HS-27A (cell line): ENCODE measurements around the gene HASPIN.

Source experiments
- DNase-seq: peaks from one replicate; pipeline ENCODE4 v3.0.0-alpha.2; 2012; ENCODE audit warnings: low read depth, missing footprints

The HASPIN gene

DNA sequence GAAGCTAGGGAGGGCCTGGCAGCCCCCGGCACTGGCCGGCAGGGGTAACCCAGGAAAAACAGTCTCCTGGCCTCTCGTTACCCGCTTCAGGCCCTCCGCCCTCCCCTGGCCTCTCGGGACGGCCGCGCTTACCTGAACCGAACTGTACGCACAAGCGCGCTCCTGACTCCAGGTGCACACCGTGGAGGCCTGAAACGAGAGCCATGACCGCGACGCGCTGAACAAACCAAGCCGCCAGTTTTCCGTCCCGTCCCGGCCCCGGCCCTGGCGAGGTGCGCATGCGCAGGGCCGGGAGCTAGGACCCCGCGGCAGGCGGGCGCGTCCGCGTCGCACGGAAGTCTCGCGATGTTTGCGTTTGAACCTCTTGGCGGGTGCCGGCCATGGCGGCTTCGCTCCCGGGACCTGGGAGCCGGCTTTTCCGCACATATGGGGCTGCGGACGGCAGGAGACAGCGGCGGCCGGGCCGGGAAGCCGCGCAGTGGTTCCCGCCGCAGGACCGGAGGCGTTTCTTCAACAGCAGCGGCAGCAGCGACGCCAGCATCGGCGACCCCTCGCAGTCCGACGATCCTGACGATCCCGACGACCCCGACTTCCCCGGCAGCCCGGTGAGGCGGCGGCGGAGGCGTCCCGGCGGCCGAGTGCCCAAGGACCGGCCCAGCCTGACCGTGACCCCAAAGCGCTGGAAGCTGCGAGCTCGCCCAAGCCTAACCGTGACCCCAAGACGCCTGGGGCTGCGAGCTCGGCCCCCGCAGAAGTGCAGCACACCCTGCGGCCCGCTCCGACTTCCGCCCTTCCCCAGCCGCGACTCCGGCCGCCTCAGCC lies at the start of gene HASPIN:
Gene HASPIN, plus strand, starts transcription at position 348 of the 822 bp plus-strand sequence. Its CDS starts 33 bp downstream, at position 381.
- DNase-seq = peak; percentile 60

DNA sequence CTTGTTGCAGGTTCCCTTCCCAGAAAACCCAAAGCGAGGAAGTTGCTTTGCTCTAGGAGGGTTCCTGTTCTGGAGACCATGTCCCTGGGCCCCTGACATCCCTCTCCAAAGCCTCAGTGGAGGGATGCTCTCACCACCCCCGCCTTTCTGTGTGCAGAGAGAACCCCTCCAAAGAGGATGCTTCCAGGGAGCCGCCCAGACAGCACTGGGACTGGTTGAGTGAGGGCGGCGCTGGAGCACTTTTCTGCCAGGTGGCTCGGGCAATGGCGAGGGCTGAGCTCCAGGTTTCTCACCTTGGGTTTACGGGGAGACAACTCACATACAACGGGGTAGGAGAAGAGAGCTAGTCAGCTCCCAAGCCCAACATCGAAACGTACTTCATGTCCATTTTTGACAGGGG lies 47.8 kb upstream of the HASPIN start:
- DNase-seq = no peak

DNA sequence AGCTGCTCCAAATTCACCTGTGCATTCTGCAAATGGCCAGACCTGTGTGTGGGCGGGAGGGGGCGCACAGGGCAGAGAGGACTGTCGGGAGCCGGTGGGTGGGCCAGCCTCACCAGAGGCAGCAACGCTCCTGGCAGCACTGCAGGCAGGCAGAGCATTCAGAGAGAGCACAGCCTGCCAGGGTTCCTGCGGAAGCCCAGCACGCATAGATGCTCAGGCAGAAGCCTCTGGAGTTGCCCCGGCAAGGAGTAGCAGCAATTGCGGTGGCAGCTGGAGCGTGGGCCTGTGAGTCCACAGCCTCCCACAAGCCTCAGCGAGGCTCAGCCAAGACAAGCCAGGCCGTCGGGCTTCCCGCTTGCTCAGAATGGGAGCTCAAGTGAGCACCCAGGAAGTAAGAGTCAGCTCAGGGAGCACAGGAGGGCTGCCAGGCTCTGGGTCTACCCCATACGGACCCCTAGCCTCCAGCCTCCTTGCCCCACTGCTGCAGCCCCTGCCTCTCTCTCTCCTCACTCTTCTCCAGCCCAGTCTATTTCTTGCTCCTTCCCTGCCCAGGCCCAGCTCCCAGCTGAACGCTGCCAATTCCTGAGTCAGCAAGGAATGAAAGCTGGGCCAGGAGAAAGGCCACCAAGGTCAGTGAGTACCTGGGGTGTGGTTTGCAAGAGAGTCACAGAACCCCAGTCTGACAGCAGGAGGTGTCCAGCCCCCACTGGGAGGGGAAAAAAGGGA lies 45.4 kb upstream of the HASPIN start:
- DNase-seq = no peak

DNA sequence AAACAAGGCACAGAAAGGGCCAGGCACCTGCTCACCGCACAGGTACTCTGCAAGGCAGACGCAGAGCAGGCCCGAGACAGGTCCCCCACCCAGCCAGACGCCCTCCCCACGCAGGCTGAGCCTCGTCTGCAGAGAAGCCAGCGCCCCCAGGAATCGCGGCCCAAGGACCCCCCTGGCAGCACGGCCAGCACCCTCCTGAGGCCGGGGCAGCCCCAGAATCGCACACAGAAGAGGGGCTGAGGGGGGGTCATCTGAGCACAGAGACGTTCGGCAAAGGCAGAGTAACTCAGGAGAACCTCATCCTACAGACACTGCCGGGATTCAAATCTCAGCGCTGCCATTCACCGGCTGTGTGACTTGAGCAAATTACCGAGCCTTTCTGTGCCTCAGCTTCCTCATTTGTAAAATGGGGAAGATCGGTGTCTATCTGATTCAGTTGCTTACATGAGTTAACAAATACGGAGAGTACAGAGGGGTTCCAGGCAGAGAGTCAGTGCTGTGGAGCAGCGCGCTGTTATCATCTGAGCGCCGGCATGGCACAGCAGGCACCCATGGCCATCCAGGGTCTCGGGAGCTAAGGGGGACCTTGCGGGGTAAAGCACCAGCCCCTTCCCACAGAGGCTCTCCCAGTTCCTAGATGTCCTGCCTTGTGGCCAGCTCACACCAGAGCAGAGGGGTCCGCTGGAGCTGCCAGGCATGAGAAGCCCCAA lies 44.7 kb upstream of the HASPIN start:
- DNase-seq = no peak

DNA sequence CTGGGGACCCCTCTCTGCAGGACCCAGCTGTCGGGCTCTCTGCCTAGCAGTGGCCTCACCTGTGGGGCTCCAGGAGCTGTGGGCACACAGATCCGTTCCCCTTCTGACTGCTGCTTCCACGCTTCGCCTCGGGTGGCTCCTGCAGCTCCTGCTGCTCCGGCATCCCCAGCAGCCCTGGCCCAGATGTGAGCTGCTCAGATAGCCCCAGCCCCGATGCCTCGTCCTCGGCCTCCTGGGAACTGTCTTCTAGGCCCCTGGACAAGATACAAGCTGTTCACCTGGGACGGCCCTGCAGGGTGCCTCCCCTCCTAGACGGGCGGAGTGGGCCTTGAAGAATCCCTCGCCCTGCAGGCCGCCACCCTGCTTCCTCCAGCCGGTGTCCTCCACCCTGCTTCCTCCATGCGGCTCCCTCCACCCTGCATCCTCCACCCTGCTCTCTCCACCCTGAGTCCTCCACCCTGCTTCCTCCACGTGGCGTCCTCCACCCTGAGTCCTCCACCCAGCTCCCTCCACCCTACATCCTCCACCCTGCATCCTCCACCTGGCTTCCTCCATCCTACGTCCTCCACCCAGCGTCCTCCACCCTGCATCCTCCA lies 44.1 kb upstream of the HASPIN start:
- DNase-seq = no peak

DNA sequence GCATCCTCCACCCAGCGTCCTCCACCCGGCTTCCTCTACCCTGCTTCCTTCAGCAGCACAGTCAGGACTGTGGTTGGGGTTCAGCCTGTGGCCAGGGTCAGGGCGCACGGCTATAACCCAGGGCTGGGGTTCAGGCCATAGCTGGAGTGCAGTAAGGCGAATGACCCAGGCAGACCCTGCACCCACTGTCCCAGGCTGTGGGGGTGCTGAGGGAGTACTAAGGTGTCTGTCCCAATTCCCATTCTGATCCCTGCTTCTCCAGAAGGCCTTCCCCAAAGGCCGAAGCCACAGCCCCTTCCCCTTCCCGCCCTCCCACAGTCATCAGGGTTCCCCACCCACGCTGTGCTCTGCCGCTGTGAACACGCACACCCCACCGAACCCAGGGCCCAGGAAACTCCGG lies 42.6 kb upstream of the HASPIN start:
- no peak for DNase-seq

DNA sequence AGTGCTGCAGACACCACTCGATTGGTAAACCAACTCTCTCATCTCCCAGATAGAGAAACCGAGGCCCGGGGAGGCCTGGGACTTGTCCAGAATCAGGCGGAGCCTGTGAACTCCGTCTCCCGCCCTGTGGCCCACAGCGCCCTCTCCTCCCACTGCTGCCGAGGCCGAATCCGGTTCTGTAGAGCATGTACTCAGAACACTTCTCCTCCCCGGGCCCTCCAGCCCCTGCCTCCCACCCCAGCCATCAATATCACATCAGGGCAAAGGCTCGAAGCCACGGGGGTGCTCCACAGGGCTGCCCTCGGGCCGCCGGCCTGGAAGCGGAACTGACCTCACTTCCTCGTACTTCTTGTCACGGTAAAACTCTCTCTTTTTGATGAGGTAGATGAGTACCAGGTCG lies 42.1 kb upstream of the HASPIN start:
- DNase-seq = no peak

DNA sequence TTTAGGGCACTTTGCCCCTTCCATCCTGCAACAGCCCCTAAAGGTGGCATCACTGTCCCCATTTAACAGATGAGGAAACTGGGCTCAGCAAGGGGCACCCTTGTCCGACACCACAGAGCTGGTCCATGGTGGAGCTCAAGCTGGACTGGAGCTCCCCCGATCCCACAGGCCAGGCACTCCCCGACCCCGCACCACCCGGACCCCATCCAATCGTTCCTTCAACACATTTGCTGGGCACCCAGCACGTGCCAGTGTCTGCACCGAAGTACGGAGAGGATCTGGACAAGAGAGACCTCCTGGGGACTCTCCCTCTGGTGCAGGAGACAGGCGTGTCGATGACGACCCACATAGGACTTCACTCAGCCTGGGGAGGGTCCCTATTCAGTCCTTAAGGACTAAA lies 41.7 kb upstream of the HASPIN start:
- DNase-seq = no peak

DNA sequence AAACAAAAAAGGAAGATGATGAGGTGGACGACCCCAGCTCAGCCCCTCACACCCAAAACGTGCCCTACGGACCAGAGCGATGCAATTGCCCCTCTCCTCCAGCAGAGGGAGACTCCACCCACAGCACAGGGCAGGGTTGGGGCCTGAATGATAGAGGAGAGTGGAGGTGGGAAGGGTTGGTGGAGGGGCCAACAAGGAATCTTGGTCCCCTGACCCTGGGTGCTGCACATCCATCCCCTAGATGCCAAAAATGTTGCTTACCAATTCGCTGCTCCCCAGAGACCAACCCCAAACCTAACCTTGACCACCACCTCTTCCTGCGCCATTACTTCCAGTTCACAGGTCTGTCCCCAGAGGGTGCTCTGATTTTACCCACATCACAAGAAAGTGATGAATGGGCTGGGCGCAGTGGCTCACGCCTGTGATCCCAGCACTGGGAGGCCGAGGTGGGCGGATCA lies 40.6 kb upstream of the HASPIN start:
- DNase-seq = no peak

DNA sequence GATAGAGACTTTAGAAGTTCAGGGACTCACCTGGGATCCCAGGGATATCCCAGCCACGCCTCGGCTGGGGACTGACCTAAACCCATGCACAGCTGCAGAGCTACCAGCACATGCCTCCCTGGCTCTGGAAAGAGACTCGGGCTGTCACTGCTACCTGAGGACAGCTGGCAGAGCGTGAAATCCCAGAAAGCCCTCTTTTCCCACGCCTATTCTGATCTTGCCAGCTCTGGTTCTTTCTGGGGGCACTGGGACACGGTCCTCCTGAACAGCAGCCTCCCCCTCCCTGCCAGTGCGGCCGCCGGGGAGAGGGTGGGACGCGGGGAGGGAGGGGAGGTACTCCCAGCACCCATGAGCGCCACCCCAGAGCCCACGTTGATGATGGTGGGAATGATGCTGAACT lies 38.5 kb upstream of the HASPIN start:
- no peak for DNase-seq

DNA sequence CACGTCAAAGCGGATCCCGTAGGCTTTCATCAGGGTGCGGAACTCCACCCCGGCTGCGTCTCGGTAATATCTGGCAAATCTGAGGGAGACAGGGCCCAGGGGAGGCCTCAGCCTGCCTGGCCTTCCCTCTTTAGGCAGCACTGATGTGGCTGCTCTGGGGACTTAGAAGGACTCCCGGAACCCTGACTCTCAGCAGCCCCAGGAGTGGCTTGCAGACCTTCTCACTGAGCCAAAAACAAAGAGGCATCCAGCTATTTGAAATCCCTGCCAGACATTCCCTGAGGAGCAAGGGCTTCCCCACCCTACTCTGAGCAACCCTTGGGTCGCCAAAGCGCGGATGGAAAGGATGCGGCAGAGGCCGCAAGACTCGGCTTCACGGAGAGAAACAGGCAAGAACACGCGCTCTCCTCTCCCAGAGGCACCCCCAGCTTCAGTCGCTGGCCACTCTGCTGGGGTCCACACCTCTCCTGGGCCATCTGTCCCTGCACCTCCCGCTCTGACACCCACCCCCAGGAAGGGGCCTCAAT lies 35.6 kb upstream of the HASPIN start:
- DNase-seq = no peak

DNA sequence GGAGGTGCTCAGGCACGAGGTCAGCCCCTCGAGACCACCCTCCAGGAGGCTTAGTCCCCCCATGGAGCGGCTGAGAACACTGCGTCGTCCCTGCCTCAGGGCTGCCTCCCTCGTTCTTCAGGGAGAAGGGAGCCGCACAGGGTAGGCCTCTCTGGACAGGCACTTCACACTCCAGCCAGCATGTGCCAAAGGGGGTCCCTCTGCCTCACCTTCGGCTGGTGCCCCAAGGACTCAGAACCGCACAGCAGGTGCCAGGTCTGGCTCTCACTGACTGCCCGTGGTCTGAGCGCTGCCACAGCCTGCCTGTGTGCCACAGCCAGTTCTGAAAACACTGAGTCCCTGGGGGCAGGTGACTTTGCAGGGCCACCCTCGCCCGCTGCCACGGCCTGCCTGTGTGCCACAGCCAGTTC lies 34.8 kb upstream of the HASPIN start:
- DNase-seq = no peak

DNA sequence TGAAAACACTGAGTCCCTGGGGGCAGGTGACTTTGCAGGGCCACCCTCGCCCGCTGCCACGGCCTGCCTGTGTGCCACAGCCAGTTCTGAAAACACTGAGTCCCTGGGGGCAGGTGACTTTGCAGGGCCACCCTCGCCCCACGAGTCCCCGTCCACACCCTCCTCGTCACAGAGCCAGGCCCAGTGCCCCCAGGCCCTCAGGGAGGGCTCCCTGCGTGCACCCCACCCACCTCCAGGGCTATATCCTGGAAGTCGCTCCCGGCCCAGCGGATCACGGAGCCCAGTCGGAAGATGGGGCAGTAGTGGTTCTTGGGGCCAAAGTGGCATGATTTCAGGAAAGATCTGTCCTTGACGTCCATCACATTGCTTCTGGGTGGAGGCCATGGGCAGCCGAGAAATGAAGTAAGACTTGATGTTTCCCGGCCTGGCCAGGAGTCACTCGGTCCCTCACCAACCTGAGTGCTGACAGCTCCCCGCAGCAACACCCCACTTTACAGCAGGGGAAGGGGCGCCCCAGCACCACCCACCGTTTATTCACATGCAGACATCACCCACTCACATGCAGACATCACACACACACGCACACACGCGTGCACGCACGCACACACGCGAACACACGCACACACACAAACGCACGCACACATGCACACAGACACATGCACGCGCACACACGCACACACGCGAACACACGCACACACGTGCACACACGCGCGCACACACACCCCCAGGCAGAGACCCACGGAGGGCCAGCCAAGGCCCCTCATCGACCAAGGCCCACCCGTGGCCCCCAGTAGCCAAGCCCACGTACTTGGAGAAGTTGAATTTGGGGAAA lies 34.2 kb upstream of the HASPIN start:
- no peak for DNase-seq

DNA sequence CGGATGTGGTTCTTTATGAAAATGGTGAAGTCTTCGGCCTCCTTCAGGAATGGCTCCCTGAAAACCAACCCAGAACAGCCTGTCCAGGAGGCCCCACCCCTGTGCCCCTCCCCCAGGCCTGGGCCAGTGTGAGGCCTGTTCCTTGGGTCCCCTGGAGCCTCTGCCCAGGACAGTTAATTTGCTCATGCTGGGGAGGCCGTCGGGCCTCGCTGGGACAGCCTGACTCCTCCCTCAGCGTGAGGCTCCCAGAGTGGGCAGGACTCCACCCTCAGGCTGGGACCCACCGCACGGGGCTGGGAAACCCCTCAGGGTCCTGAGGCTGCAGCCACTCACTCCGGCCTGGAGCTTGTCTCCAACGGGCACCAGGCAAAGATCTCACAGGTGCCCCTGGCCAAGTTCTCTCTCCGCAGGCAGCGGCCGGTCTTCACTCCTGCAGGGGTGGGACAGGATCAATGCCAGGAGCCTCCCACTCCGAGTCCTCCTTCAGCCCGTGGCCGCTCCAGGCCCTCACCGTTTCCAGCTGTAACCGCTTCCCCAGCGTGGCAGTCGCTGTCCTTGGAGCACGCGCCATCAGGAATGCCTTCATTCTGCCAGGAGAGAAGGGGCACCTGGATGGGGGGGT lies 33.5 kb upstream of the HASPIN start:
- DNase-seq = no peak

DNA sequence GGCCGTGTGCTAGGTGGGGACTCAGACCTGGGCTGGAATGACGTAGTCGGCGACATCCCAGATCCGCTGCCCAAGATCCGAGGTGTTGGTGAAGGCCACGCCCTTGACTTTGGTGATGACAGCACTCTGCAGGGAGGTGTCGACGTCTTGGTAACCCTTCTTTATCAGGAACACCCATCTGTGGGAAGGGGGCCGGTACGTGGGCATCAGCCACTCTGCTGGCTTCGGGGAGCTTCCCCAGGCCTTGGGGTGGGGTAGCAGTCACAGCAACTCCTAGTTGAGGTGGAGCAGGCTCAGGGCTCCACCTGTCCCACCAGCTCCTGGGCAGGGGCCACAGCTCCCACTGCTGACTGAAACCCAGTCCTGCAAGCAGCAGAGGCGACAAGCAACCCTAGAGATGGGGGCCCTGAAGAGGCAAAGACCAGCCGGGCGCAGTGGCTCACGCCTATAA lies 32.1 kb upstream of the HASPIN start:
- no peak for DNase-seq

DNA sequence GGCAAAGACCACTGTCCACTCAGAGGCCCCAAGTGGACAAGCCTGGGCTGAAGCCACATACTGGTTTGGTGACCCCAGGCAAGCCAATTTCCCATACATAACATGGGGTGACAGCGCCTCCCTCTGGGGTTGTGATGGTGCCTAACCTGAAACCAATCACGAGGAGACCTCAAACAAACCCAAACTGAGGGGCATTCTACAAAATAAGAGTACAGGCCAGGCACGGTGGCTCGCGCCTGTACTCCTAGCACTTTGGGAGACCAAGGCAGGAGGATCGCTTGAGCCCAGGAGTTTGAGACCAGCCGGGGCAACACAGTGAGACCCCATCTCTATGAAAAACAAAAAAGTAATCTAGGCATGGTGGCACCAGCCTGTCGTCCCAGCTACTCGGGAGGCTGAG lies 31.4 kb upstream of the HASPIN start:
- DNase-seq = no peak

DNA sequence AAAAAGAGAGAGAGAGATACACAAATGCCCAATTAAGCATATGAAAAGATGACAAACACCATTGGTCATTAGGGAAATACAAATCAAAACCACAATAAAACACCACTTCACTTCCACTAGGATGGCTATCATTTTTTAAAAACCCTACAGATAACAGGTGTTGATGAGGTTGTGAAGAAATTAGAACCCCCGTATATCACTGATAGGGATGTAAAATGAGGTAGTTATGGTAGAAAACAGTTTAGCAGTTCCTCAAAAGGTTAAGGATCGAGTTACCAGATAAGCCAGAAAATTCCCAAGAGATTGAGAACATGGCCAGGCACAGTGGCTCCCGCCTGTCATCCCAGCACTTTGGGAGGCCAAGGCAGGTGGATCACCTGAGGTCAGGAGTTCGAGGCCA lies 30.6 kb upstream of the HASPIN start:
- no peak for DNase-seq

DNA sequence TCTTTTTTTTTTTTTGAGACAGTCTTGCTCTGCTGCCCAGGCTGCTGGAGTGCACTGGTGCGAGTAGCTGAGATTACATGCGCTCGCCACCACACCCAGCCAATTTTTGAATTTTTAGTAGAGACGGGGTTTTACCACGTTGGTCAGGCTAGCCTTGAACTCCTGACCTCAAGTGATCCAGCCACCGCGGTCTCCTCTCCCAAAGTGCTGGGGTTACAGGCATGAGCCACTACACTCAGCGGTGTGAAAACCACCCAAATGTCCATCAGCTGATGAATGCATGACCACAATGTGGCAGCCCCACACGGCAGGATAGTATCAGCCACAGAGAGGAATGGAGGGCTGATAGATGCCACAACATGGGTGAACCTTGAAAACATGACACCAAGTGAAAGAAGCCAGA lies 29.9 kb upstream of the HASPIN start:
- no peak for DNase-seq

DNA sequence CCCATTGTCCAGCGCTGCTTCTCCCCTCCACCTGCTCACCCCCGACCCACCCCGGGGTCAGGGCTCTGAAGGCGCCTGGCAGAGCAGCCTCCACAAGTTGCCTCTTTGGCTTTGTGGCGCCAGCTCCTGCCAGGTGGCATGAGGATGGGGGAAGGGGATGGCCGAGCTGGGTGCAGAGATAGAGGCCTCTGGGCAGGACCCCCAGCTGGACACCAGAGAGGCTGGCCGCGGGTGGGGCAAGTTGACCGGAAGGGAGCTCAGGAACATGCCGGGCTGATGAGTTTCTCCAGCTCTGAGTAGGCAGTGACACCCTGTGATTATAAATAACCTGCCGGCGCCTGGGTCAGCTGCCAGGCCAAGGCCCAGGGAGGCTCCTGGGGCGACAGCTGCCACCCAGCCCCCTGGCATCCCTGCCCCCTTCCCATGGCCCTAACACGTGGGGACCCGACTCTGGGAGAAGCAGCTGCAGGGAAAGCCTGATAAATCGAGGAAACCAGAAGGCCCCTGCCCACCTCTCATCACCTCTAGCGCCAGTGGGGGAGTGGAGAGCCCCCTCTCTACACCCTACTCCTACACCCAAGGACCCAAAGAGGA lies 28.5 kb upstream of the HASPIN start:
- no peak for DNase-seq

DNA sequence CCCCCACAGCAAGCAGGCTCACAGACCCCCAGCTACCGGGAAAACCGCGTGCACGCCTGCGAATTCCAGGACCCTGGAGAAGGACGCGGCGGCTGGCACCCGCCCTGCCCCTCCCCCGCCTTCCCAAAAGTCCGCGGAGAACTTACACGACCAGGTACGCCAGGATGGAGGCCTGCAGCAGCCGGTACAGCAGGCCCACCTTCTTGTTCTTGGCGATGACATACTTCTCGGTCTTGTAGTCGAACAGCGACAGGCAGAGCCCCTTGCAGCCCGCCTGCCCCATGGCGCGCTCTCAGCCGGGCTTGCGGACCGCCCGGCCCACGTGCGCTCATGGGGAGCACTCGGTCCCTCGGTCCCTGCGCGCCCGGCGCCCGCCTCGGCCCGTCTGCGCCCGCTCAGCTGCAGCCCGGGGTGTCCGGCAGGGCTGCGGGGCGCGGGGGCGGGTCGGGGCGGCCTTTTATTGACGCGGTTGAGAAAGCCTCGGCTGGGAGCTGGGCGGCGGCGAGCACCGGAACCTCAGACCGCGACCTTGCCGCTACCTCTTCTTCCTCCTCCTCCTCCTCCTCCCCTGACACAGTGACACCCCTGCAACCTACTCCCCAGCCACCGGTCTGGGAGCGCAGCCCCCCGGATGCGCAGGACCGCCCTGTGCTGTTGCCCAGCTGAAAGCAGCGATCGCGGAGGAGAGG lies 27.8 kb upstream of the HASPIN start, which contains the start of gene P2RX5:
Gene P2RX5, minus strand, starts transcription at position 433 of the 689 bp plus-strand sequence. Its CDS starts 150 bp downstream, at position 283.
- DNase-seq = no peak
